Fibroblast of gingiva (primary cell): ENCODE measurements around the gene JPT2.

Experiments used
- DNase-seq: peaks from one replicate; pipeline ENCODE4 v3.0.0-alpha.2; 2011; ENCODE audit warnings: low read depth

JPT2 gene

DNA sequence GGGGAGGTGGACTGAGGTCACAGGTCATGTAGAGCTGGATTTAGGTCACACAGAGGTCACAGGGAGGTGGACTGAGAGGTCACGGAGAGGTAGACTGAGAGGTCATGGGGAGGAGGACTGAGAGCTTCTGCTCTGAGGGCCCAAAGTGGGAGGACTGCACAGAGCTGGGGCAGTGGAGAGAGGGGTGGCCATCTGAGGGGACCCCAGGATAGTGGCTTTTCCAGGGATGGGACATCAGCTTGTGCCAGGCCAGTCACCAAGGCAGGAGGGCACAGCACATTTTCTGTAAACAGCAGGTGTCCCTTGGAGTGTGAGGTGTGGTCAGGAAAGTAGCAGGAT, 26.1 kb upstream of the JPT2 start:
- no peak for DNase-seq

DNA sequence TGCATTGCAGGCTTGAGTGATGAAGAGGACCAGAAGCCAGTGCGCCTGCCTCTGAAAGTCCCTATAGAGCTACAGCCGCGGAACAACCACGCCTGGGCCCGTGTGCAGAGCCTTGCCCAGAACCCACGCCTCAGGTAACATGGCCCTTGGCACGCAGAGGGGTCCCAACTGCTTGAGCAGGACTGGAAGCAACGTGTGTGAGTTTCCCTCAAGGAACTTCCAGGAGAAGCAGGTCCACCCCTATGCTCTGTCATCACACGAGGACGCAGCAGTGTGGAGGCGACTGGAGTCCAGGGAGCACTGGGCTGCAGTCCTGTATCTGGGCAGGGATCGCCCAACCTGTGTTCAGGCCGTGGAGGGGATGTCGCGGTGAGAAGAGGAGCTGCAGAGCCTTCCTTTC, 25.1 kb upstream of the JPT2 start:
- DNase-seq, result no peak

DNA sequence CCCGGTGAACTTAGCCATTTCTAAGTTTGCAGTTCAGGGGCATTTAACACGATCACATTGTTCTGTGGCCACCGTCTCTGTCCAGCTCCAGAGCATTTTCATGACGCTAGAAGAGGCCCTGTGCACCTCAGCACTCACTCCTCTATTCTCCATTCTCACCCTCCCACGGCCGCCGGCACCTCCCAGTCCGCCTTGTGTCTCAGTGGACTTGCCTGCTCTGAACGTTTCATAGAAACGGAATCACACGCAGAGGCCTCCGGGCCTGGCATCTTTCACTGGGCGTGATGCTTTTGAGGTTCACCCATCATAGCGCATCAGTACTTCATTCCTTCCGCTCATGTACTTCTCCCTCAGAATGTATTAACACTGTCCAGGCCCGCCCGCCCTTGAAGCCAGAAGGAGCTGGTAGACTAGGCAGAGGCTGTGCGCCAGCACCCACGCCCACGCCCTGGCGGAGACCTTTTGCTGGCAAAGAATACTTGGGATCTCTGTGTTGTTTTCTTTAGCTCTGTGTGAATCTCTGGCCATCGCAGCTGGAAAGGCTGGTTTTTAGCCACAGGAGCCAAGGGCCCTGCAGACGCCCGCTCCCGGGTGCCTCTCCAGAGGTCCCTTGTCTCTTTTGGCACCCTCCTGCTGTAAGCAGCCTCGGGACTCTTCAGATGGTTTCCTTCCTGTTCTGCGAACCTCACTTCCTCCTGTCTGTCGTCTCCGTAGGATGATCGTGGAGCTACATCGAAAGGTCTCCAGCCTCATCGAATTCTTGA, 23.4 kb upstream of the JPT2 start:
- no peak for DNase-seq

DNA sequence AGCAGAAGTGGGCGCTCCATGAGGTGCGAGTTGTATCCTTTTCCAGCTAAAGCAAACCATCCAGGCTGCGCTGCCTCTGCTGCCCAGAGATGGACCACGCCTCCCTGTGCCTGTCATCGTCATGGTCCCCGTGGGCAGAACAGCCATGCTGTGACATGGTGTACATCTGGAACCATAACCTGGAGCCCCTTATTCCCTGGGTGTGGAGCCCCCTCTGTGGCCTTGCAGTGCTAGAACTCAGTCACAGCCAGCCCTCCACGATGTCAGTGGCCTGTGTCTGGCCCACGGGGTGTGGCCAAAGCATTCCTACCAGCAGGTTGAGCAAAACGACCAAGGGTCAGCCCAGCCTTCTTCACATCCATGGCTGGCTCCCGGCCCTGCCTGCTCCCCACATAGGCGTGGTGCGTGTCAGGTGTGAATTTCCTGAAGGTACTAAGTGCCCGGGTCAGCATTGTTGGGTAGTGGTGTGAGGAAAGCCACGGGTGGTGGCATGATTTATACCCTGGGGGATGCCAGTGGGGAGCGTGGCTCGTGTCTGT, 22.7 kb upstream of the JPT2 start:
- no peak for DNase-seq

DNA sequence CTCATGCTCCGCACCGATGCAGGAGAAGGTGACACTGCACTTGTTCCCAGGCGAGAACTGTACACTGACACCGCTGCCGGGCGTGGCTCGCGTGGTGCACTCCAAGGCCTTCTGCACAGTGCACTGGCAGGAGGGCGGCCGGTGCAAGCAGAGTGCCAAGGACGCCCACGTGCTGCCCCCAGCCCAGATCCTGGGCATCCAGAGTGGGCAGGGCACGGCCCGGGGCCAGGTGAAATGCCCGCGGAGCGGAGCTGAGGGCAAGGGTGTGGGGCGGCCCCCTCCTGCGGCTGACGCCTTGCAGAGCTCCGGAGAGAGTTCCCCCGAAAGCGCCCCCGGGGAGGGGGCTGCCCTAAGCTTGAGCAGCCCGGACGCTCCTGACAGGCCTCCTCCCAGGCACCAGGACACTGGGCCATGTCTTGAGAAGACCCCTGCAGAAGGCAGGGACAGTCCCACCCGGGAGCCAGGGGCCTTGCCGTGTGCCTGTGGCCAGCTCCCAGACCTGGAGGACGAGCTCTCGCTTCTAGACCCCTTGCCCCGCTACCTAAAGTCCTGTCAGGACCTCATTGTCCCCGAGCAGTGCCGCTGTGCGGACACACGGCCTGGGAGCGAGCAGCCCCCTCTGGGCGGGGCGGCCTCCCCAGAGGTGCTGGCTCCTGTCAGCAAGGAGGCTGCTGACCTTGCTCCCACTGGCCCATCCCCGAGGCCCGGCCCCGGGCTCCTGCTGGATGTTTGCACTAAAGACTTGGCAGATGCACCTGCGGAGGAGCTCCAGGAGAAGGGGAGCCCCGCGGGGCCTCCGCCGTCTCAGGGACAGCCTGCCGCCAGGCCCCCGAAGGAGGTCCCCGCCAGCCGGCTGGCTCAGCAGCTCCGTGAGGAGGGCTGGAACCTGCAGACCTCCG, 21.9 kb upstream of the JPT2 start:
- DNase-seq, result no peak

DNA sequence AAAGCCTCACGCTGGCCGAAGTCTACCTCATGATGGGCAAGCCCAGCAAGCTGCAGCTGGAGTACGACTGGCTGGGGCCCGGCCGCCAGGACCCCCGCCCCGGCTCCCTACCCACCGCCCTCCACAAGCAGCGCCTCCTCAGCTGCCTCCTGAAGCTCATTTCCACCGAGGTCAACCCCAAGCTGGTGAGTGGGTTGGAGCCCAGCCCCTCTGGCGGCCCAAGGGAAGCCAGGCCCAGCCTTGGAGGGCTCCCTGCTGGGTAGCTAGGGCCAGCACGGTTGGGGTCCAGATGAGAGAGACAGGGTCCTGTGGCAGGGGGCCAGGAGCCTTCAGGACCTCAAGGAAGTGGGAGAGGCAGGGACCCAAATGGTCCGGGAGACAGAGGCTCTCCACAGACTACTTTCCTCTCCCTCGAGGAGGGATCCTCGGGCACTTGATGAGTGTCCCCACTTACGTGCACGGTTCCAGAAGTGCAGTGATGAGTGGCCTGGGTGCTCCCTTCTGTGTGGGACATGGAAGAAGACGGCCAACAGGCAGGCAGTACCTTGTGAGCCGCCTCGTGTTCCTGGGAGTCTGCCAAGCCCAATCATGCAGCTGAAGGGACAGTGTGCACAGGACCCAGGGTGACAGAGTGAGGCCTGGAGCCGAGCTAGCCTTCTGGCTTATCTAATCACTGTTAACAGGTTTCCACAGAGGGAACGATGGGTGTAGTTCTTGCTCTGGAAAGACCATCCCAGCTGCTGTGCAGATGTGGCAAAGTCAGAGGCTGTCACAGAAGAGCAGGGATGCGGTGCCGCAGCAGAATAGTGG, 21.1 kb upstream of the JPT2 start:
- DNase-seq, result no peak

DNA sequence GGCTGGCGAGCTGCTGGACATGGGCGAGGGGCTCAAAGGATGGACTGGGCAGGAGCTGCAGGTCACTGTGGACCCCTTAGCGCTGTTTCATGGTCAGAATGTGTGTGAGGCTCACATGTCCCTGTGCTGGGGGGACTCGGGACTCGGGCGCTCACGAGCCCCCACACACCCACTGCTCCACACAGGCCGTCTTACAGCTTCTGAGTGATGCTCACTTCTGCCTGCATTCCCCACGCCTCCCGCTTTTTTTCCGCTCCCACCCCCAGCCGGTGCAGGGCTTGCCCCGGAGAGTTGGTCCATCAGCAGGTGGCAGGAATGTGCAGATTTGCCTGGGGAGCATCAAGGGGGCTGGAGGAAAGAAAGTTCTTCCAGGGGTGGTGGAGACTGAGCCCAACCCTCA, 20.2 kb upstream of the JPT2 start:
- no peak for DNase-seq

DNA sequence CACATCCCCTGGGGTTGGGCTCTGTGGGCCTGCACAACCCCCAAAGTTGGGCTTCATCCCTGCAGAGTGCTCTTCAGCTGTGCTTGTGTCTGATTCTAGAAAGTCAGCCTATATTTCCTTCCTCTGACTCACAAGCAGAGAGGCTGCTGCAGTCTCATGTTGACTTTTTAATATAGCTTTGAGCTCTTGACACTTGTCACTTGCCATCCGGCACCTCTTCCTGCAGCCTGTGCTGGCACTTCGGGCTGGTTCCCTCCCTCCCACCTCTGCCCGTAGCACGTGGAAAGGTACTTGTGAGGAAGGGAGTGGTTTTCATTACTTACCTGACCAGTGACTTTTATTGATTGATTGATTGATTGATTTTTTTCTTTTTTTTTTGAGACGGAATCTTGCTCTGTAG, 19.0 kb upstream of the JPT2 start:
- DNase-seq, result no peak

DNA sequence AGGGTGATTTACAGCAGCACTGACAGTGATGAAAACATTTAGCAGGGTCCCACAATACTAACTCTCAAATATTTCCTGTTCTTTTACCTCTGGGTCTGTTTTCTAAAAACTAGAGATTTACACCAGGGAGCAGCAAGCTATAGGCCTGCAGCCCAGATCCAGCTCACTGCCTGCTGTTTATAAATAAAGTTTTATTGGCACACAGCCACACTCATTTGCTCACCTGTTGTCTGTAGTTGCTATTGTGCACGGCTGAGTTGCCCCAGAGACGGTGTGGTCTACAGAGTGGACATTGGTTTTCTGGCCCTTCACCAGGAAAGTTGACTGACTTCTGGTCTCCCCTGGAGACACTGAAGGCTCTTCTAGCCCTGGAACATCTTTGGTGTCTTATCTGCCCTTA, 16.3 kb upstream of the JPT2 start:
- DNase-seq, result no peak

DNA sequence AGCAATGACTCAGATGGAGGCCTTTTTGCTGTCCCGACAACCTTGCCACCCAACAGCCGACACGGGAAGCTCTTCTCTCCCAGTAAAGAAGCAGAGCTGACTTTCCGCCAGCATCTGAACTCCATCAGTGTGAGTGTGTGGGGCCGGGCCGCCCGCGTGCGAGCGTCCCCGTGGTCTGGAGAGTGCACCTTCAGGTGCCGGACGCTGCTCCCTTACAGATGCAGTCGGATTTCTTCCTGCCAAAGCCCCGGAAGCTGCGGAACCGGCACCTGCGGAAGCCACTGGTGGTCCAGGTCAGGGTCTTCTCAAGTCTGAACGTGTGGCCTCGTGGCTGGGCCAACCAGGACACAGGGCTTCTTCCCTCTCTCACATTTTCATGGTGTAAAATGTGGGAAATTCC, 15.5 kb upstream of the JPT2 start:
- DNase-seq, result no peak

DNA sequence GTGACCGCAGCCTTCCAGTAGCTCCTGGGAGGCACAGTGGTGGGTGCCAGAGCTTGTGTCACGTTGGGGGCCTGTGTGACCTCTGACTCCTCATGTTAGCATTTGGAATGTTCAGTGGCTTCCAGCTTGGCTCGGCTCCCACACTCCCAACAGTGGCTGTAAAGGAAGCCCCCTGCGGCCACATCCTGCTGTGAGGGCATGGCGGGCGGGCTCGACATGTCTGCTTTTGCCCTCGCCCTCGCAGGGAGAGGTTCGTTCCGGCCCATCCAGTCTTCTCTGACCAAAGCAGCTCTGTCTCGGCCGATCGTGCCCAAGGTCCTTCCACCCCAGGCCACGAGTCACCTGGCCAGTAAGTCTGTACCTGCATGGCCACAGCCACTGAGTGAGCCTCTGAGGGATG, 12.2 kb upstream of the JPT2 start:
- DNase-seq, result no peak

DNA sequence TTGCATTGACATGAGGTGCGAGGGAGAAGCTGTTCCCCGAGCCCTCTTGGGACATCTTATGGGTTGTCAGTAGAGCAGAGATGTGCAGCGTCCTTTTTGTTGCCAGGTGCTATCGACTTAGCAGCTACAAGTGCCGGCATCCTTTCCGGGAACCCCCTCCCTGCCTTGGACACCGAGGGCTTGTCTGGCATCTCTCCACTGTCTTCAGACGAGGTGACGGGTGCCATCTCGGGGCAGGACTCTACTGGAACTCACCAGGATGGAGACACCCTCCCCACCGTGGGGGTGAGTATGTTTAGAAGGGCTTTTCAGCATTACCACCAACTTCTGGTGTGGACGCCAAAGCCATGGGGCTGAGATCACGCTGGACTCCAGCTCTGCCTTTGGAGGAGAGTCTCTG, 11.8 kb upstream of the JPT2 start:
- DNase-seq, result no peak

DNA sequence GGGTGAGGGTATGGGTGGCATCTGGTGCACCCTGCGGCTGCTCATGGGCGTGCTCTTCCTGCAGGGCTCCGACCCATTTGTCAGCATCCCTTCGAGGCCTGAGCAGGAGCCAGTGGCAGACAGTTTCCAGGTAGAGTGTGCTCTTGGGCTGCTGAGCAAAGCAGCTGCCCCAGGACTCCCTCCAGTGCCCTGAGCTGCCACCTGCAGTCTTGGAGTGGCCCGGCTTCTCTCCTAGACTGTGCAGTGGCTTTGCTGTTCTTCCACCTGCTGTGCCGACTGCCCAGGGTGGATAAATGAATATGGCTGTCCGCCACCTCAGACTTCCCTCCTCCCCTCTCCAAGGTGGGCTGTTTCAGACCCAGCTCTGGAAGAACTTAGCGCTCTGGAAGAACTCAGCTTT, 10.8 kb upstream of the JPT2 start:
- DNase-seq, result no peak

DNA sequence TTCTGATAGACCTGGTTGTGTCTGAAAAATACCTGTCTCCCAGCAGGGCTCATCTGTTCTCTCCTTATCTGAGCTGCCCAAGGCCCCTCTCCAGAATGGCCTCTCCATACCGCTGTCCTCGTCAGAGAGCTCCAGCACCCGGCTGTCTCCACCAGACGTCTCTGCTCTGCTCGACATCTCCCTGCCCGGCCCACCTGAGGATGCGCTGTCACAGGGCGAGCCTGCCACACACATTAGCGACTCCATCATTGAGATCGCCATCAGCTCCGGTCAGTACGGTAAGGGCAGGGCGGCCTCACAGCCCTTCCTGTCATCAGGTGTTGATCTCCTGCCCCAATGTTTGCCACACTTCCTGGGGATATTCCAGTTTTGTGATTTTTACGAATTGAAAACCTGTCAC, 10.2 kb upstream of the JPT2 start:
- no peak for DNase-seq

DNA sequence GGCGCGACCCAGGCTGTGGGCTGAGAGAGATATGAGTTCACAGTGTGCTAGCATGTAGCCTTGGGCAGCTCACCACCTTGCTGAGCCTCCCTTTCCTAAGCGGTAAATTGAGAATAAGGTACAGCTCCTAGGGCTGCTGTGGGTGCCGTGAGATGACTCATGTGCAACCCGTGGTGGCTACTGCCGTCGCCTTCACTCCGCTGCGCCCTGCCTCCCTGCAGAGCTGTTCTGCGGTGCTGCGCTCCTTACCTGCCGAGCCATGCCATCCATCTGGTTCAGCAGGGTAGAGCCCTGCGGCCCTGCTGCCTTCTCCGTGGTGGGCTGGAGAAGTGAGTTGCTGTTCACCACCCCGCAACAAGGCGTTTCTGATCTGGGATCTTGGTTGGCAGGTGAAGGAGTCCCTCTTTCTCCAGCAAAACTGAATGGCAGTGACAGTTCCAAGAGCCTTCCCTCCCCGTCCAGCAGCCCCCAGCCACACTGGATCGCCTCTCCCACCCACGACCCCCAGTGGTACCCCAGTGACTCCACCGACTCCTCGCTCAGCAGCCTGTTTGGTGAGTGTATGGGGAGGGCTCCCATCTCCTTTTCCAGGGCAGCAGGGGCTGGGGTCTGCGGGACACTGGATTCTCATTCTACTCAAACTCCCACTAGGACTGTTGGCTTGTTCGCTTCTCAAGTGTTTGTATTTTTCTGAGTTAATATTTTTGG, 9.3 kb upstream of the JPT2 start:
- DNase-seq, result no peak

DNA sequence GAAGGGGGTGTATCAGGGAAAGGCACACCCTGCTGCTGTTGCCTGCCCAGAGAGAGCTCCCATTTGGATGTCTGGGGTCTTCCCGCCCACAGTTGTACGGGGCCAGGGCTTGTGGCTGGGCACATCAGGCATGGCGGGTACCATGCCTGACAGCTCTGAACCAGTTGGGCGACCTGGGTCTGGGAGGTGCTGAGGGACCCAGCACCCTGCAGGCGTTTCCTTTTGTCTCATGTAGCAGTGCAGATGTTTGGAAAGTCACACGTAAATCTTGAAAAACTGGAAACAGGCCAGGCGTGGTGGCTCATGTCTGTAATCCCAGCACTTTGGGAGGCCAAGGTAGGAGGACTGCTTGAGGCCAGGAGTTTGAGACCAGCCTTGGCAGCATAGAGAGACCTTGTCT, 8.4 kb upstream of the JPT2 start:
- no peak for DNase-seq

DNA sequence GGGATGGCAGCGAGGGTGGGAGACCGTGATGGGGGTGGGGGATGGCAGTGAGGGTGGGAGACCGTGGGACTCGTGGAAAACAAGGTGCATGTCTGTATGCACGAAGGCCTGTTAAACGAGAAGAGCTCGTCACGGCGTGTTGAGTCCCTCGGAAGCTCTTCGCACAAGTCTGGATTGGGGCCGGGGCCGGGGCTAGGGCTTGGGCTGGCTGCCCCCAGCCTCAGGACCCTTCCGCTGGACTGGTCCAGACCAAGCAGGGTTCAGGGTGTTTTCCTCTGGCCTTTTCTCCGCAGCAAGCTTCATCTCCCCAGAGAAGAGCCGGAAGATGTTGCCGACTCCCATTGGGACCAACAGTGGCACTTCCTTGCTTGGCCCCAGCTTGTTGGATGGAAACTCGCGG, 7.7 kb upstream of the JPT2 start:
- DNase-seq, result no peak

DNA sequence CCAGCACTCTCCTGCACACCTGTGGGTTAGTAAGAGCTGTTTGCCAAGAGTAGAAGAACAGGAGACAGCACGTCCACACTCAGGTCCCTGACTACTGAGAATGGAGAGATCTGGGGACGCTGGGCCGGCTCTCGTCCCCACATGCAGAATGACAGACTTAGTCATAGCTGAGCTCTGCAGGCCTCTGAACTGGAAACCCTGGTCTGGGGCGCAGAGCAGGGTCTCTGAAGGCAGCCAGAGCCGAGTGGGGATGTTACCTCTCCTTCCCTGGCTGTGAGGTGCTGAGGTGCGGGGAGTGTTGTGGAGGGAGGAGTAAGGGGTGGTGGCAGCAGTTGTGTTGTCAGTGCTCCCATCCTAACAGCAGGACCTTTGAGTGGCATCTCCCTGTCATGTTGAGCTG, 7.2 kb upstream of the JPT2 start:
- DNase-seq, result no peak

DNA sequence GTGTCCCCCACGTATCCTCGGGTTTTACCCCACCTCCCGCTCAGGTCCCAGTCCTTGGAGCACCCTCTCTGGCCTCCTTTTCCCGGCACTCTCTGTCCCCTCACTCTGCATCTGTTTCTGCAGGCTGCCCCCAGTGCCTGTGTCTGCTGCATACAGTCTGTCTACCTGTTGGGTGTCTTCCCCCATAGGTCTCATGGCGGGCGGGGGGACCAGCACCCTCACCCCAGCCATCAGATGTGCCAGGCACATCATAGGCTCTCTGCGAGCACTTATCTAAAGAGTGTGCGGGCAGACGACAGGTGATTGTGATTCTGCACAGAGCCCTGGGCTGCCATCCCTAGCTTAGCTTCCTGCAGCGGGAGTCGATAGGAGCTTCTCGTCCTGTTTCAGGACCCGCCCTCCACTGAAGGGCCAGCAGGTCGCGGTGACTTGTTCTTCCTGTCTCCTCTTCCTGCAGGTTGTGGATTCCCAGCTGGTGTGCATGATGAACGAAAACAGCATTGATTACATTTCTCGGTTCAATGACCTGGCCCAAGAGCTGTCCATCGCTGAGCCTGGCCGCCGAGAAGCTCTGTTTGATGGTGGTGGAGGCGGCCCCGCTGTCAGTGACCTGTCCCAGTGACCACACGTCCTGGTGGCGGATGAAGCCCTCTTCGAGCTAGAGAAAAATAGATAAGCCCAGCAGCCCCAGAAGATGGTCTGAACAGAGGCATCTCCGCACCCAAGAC, 4.5 kb upstream of the JPT2 start:
- no peak for DNase-seq

DNA sequence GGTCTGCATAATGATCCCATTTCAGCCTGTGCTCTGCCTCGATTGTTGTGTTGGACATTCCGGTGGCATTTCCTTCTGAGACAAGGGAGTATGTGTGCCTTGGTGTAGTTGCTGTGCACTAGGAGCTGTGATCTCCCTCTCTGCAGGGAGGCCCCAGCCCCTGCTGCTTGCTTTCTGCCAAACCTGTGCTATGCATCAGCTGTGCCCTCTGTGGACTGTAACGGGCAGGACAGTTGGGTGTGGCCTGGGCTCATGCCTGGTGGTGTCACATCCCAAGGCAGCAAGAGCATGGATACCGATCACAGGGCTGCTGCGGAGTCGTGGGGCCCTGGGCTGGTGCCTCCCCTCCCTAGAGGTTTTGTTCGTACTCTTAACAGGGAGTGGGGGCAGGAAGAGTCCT, 3.8 kb upstream of the JPT2 start:
- DNase-seq, result no peak
